ENCODE data around the gene KIF18B. TPM values are rescaled to one million over a fixed set of nuclear protein-coding genes. Genes with fewer than 3 reads are reported as not detected.
"Not testable (repeated sequence)": the region's sequence is repeated elsewhere in the genome, so short reads cannot be mapped to it uniquely, and the experiment has no call there.

KIF18B gene
- polyA plus RNA-seq, 1 experiment: 2.4 TPM

DNA sequence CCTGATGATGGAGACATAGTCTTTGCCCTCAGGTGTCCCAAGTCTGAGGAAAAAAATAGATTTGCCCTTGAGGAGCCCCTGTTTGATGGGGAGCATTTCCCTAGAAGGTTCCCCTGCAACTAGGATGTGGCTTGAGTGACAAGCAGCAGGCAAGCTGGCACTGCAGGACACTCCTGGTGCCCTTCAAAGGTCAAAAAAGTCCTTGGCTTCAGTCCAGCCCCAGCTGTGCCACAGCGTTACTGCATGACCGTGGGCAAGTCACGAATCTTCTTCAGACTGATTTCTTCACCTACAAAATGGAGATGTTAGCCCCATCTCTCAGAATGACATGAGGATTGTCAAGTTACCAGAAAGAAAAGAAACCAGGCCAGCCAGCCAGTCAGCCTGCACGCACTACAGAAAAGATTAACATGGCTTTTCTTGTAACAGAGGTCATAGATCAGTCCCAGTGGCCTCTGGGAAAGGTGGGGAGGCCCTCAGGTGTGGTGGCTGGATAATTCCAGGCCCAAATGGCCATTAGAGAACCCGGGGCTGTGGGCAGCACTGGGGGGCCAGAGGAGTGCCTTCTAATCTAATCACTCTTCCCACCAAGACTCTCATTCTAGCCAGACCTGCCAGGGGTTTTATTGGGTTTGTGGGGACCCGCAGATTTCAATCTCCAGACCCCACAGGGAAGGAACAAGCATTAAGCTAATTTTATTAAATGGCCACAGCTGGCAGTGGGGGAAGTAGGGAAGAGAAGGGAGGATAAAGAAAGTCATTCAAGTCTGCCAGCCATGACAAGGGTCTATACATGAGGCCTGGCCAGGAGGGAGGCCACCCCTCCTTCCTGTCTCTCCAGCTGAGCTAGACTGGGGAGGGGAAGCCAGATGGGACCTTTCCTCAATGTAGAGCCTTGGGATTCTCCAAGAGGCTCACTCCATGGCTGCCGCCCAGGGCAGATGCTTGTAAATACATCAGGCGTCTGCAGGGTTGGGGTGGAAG lies 9.7 kb upstream of the KIF18B start:
- TF ChIP-seq, protein P1, sequence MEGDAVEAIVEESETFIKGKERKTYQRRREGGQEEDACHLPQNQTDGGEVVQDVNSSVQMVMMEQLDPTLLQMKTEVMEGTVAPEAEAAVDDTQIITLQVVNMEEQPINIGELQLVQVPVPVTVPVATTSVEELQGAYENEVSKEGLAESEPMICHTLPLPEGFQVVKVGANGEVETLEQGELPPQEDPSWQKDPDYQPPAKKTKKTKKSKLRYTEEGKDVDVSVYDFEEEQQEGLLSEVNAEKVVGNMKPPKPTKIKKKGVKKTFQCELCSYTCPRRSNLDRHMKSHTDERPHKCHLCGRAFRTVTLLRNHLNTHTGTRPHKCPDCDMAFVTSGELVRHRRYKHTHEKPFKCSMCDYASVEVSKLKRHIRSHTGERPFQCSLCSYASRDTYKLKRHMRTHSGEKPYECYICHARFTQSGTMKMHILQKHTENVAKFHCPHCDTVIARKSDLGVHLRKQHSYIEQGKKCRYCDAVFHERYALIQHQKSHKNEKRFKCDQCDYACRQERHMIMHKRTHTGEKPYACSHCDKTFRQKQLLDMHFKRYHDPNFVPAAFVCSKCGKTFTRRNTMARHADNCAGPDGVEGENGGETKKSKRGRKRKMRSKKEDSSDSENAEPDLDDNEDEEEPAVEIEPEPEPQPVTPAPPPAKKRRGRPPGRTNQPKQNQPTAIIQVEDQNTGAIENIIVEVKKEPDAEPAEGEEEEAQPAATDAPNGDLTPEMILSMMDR (IDR thresholded peaks at IDR 0.05; ENCODE audit: low read depth, low read length): no peak
- H3K4me3 ChIP-seq (ENCODE audit: low read depth, low read length): no peak overlapping the region
- H3K27ac ChIP-seq (ENCODE audit: low read depth, low read length): no peak overlapping the region
- no peak for DNase-seq (ENCODE audit: low read depth, low spot score)
- CTCF ChIA-PET: interaction anchor here (1.5 kb wide), 1 partner anchor 178 kb away, joined by 5 read pairs; the partner anchor contains the start of gene ACBD4
- H3K27me3 ChIP-seq (ENCODE audit: control insufficient read depth, insufficient read depth, low read length): peaks cover 10% of the 10 kb centered on the region
- H3K9me3 ChIP-seq (ENCODE audit: control insufficient read depth, insufficient read depth, low read length): no peaks in the 10 kb centered on the region
- POLR2A ChIA-PET: no interaction called here

DNA sequence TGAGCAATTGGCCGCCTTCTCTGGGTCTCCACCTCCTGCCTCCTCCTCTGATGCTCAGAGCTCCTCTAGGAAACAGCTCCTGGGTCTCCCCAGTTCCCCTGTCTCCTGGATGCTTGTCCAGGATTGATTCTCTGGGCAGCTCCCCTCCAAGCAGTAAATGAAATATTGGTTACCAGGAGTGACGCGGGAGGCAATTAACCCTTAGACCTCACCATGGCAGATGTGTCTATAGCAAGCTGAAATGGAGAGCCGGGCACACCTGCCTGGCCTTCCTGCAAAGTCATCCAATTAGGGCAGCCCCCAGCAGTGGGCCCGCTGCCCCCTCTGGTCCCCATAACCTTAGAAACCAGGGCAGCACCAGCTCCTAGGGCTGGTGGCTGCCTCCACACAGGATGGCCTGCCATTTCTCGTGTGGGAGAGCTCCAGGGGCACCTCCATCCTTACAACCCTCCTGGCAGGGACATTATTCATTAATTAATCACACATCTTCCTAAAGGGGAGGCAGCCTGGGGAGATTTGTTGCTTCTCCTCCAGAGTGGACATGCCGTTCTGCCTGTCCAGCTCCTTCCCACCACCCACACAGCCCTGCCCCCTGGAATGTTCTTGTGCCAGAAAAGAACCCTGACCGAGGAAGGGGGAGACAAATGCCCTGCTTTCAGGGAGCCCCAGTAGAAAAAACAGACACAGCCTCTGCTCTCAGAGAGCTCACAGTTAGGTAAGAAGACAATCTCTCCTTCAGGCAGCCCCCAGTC lies 8.3 kb upstream of the KIF18B start:
- no peak for DNase-seq (ENCODE audit: low read depth, low spot score)
- Histone ChIP-seq H3K27ac (ENCODE audit: low read depth, low read length) (no peak overlapping the region), H3K4me3 (ENCODE audit: low read depth, low read length) (no peak overlapping the region), H3K9me3 (ENCODE audit: control insufficient read depth, insufficient read depth, low read length) (no peaks in the 10 kb centered on the region), H3K27me3 (ENCODE audit: control insufficient read depth, insufficient read depth, low read length) (peaks cover 9% of the 10 kb centered on the region)
- CTCF ChIA-PET: interaction anchor here (1.5 kb wide), 1 partner anchor 180 kb away, joined by 5 read pairs; the partner anchor contains the start of gene ACBD4
- POLR2A ChIA-PET: no interaction called here
- TF ChIP-seq, protein P1 (IDR thresholded peaks at IDR 0.05; ENCODE audit: low read depth, low read length): no peak

DNA sequence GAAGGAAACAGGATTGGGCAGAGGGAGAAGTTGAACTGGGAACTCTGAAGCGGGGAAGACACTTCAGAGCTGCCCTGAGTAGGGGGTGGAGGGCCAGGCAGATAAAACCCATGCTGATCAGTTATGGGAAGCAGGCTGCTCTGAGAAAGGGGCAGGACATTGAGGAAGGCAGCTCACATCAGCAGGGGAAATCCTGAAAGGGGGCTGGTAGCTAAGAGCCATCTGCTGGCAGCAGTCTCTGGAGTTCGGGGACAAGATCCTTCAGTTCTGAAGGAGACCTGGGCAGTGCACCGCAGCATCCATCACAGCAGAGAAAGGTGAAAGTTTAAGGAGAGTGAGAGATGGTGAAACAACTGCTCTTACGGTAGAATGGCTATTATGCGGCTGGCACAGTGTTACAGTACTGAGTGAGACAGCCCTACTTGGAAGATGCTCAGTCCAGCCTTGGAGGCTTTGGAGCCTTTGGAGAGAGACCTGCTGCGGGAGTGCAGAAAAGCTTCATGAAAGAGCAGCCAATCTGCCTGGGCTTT lies 5.4 kb upstream of the KIF18B start:
- DNase-seq (ENCODE audit: low read depth, low spot score): no peak
- Histone ChIP-seq H3K4me3 (ENCODE audit: low read depth, low read length) (no peak overlapping the region), H3K27me3 (ENCODE audit: control insufficient read depth, insufficient read depth, low read length) (peaks cover 3% of the 10 kb centered on the region), H3K27ac (ENCODE audit: low read depth, low read length) (no peak overlapping the region), H3K9me3 (ENCODE audit: control insufficient read depth, insufficient read depth, low read length) (no peaks in the 10 kb centered on the region)
- TF ChIP-seq, protein P1 (IDR thresholded peaks at IDR 0.05; ENCODE audit: low read depth, low read length): no peak
- POLR2A ChIA-PET: no interaction called here
- CTCF ChIA-PET: no interaction called here

DNA sequence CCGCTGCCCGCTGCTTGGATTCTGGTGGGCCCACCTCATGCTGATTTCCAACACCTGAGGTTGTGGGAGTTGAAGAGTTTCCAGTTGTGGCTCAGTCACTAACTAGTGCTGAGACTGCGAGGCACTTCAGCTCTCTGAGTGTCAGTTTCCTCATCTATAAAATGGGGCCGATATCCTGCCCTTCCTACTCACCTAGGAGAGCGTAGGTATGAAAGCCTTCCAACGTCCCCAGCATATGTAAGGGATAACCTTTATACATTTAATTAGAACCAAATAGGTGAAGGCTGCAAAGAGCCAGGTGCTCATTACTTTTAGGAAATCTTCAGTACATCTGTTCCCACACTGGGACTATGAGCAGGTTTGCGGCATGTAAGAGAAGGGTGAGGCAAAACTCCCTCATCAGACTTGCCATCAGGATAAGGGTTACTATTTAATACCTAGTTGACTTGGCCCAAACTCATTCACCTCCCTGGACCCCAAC lies 782 bp upstream of the KIF18B start:
- no peak for DNase-seq (ENCODE audit: low read depth, low spot score)
- no peaks in the 10 kb centered on the region; the same call in 1 of the 2 replicates for H3K9me3 ChIP-seq (ENCODE audit: control insufficient read depth, insufficient read depth, low read length)
- H3K4me3 ChIP-seq (ENCODE audit: low read depth, low read length): peak overlapping the region; percentile 92
- no peaks in the 10 kb centered on the region for H3K27me3 ChIP-seq (ENCODE audit: control insufficient read depth, insufficient read depth, low read length)
- CTCF ChIA-PET: no interaction called here
- TF ChIP-seq, protein P1 (IDR thresholded peaks at IDR 0.05; ENCODE audit: low read depth, low read length): no peak
- POLR2A ChIA-PET: no interaction called here
- H3K27ac ChIP-seq (ENCODE audit: low read depth, low read length): peak overlapping the region; percentile 47

DNA sequence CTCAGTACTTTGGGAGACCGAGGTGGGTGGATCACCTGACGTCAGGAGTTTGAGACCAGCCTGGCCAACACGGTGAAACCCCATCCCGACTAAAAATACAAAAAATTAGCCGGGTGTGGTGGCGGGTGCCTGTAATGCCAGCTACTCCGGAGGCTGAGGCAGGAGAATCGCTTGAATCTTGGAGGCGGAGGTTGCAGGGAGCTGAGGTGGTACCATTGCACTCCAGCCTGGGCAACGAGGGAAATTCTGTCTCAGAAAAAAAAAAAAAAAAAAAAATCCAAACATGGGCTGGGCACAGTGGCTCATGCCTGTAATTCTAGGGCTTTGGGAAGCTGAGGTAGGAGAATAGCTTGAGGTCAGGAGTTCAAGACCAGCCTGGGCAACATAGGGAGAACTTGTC lies 1.9 kb downstream of the KIF18B start:
- DNase-seq (ENCODE audit: low read depth, low spot score); H3K4me3 ChIP-seq (ENCODE audit: low read depth, low read length); POLR2A ChIA-PET; H3K27me3 ChIP-seq (ENCODE audit: control insufficient read depth, insufficient read depth, low read length); H3K9me3 ChIP-seq (ENCODE audit: control insufficient read depth, insufficient read depth, low read length); H3K27ac ChIP-seq (ENCODE audit: low read depth, low read length): not testable (repeated sequence)
- CTCF ChIA-PET: interaction anchor here (1.1 kb wide), 1 partner anchor 28 kb away, joined by 3 read pairs; no protein-coding TSS in a partner anchor
